ENCODE results near the gene HEBP1.

Gene HEBP1

GRCh38 chr12:12941450-12942350 lies 58.4 kb downstream of the HEBP1 start:
- Mint-ChIP-seq H3K4me1 (ENCODE audit: low read depth) (no peaks in the 10 kb centered on the region), H3K4me3 (no peak overlapping the region), H3K27me3 (ENCODE audit: low read depth) (peaks cover 15% of the 10 kb centered on the region), H3K36me3 (ENCODE audit: low read depth) (no peaks in the 10 kb centered on the region), H3K9me3 (no peaks in the 10 kb centered on the region), H3K27ac (no peak overlapping the region)
- DNase-seq (ENCODE audit: low spot score) = no peak

DNA sequence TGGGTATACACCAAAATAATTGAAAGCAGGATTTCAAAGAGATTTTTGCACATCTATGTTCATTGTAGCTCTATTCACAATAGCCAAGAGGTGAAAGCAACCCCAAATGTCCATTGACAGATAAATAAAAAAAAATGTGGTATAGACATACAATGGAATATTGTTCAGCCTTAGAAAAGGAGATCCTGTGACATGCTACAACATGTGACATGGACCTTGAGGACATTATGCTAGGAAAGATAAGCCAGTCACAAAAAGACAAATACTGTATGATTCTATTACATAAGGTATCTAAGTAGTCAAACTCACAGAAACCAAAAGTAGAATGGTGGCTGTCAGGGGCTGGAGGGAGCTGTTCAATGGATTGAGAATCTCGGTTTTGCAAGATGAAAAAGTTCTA lies 60.2 kb downstream of the HEBP1 start:
- Mint-ChIP-seq H3K36me3 (ENCODE audit: low read depth) (no peaks in the 10 kb centered on the region), H3K27me3 (ENCODE audit: low read depth) (peaks cover 8% of the 10 kb centered on the region), H3K4me1 (ENCODE audit: low read depth) (no peaks in the 10 kb centered on the region), H3K9me3 (no peaks in the 10 kb centered on the region), H3K27ac (no peak overlapping the region), H3K4me3 (no peak overlapping the region)
- DNase-seq (ENCODE audit: low spot score) = no peak

DNA sequence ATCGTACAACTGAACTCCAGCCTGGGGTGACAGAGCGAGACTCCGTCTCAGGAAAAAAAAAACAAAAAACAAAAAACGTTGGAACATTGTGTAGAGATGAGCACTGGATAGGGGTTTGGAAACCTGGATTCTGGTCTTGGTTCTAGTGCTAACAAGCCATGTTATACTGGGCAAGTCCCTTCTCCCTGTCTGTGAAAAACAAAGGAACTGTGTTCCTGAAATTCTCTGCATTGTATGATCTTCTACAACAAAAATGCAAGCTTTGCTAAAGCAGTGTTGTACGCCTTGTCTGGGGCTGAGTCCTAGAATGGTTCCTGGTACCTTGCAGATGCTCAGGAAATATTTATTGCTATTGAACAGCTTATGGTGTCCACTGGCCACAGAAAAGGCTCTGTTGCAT lies 61.5 kb downstream of the HEBP1 start:
- Mint-ChIP-seq H3K4me1 (ENCODE audit: low read depth) (no peaks in the 10 kb centered on the region), H3K9me3 (no peaks in the 10 kb centered on the region), H3K27me3 (ENCODE audit: low read depth) (peaks cover 4% of the 10 kb centered on the region), H3K27ac (no peak overlapping the region), H3K36me3 (ENCODE audit: low read depth) (no peaks in the 10 kb centered on the region), H3K4me3 (no peak overlapping the region)
- no peak for DNase-seq (ENCODE audit: low spot score)

DNA sequence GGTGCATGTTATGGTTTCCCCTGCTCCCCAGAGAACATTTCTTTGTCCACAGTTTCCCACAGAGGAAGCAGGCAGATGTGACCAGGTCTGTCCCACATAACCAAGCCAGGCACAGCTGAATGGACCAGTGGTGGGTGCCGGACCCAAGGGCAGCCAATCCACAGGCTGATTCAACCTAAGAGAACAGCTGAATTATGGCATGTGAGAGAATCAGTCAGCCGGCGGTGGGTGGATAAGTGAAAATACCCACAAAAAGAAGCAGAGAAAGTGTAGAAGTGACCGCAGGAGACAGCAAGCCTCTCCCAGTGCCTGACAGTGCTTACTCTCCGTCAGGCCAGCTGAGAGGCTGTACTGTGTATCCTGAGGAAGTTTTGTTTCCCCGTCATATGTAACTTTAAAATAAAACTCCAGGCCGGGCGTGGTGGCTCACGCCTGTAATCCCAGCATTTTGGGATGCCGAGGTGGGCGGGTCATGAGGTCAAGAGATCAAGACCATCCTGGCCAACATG lies 63.0 kb downstream of the HEBP1 start:
- no peak for DNase-seq (ENCODE audit: low spot score)
- Mint-ChIP-seq H3K9me3 (no peaks in the 10 kb centered on the region), H3K36me3 (ENCODE audit: low read depth) (no peaks in the 10 kb centered on the region), H3K4me3 (no peak overlapping the region), H3K27ac (no peak overlapping the region), H3K27me3 (ENCODE audit: low read depth) (peaks cover 4% of the 10 kb centered on the region), H3K4me1 (ENCODE audit: low read depth) (no peaks in the 10 kb centered on the region)

GRCh38 chr12:12934556-12934955 lies 65.5 kb downstream of the HEBP1 start:
- no peak overlapping the region for H3K4me3 Mint-ChIP-seq
- no peak for DNase-seq (ENCODE audit: low spot score)
- no peaks in the 10 kb centered on the region for H3K4me1 Mint-ChIP-seq (ENCODE audit: low read depth)
- no peaks in the 10 kb centered on the region for H3K36me3 Mint-ChIP-seq (ENCODE audit: low read depth)
- no peak overlapping the region for H3K27ac Mint-ChIP-seq
- peaks cover 2% of the 10 kb centered on the region for H3K27me3 Mint-ChIP-seq (ENCODE audit: low read depth)
- H3K9me3 Mint-ChIP-seq = no peaks in the 10 kb centered on the region

GRCh38 chr12:12933742-12934141 lies 66.3 kb downstream of the HEBP1 start:
- no peak for DNase-seq (ENCODE audit: low spot score)
- Mint-ChIP-seq H3K9me3 (no peaks in the 10 kb centered on the region), H3K27me3 (ENCODE audit: low read depth) (peaks cover 2% of the 10 kb centered on the region), H3K4me3 (no peak overlapping the region), H3K4me1 (ENCODE audit: low read depth) (no peaks in the 10 kb centered on the region), H3K27ac (no peak overlapping the region), H3K36me3 (ENCODE audit: low read depth) (no peaks in the 10 kb centered on the region)

DNA sequence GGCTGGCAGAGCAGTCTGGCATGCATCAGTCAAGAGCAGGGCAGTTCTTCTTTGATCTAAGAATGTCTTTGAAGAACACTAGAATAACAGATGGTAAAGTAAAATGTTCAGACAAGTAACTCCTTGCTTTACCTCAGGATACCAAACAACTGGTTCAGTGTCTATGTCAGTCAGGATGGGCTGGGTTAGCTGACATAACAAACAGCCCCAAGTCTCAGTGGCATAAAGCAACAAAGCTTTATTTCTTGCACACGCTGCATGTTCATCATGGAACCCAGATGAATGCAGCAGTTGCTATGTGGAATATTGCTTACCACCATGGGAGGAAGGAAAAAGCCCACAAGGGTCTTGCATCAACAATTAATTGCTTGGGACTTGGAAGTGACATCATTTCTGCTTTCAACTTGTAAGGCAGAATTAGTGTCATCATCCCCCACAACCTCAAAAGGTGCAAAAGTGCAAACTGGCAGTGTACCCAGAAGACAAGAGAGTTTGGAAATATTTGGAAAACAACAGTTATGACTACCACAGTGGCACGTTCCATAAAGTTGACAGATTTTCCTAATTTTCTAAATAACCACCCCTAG lies 69.3 kb downstream of the HEBP1 start:
- no peak for DNase-seq (ENCODE audit: low spot score)
- Mint-ChIP-seq H3K27ac (no peak overlapping the region), H3K4me3 (no peak overlapping the region), H3K9me3 (no peaks in the 10 kb centered on the region), H3K4me1 (ENCODE audit: low read depth) (no peaks in the 10 kb centered on the region), H3K27me3 (ENCODE audit: low read depth) (no peaks in the 10 kb centered on the region), H3K36me3 (ENCODE audit: low read depth) (no peaks in the 10 kb centered on the region)

DNA sequence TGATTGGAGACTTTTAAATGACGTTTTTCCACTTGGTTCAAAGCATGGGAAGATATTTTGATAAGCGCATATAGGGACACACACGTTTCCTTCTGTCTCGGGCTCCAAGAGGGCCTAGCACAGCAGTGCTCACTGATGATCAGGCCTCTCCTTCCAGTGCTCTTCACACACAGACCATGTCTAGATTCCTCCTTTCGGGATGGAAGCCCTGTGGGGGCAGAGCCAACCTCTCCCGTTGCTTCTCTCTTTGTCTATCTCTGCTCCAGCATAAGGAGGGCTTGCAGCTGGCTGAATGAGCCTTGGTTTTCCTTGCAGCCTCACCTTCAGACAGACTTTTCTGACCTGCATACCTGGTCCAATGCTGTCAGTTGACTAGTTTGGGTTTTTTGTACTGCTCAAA lies 70.4 kb downstream of the HEBP1 start:
- no peaks in the 10 kb centered on the region for H3K36me3 Mint-ChIP-seq (ENCODE audit: low read depth)

DNA sequence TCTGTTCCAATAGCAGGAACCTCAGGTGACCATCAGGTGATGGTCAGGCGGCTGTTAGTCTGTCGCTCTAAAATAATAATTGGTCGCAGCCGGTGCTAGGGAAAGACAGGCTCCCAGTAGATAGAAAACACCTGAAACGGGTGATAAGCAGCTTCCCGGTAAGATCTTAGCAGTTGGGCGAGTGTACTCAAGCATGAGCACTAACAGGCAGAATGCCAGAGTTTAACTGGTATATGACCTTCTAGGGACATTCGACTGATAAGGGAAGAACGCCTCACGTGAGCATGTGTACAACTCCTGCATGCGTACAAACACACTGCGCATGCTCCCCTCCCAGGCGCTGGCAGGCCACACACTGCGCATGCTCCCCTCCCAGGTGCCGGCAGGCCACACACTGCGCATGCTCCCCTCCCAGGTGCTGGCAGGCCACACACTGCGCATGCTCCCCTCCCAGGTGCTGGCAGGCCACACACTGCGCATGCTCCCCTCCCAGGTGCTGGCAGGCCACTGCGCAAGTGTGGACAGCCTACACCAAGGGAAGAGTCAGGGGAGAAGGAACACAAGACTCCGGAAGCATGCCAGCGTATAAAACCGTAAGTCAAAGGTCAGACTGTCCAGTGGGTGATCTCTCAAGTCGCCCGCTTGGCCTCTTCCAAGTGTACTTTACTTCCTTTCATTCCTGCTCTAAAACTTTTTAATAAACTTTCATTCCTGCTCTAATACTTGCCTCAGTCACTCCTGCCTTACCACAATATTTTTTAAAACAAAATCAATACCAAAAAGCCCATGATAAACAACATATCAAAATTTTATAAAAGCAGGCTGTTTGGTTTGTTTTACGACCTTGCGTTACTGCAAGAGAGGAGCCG lies 72.6 kb downstream of the HEBP1 start:
- H3K4me3 Mint-ChIP-seq = peak overlapping the region; percentile 26
- no peak overlapping the region for H3K27ac Mint-ChIP-seq
- no peaks in the 10 kb centered on the region for H3K27me3 Mint-ChIP-seq (ENCODE audit: low read depth)
- H3K9me3 Mint-ChIP-seq = no peaks in the 10 kb centered on the region
- no peaks in the 10 kb centered on the region for H3K4me1 Mint-ChIP-seq (ENCODE audit: low read depth)
- DNase-seq (ENCODE audit: low spot score) = peak; percentile 16
- H3K36me3 Mint-ChIP-seq (ENCODE audit: low read depth) = no peaks in the 10 kb centered on the region

More for the DNA sequence above, 70.4 kb downstream of the HEBP1 start:
- DNase-seq (ENCODE audit: low spot score) = no peak
- Mint-ChIP-seq H3K4me3 (no peak overlapping the region), H3K4me1 (ENCODE audit: low read depth) (no peaks in the 10 kb centered on the region), H3K27ac (no peak overlapping the region), H3K9me3 (no peaks in the 10 kb centered on the region), H3K27me3 (ENCODE audit: low read depth) (no peaks in the 10 kb centered on the region)

GRCh38 chr12:12926571-12927071 lies 73.4 kb downstream of the HEBP1 start:
- Mint-ChIP-seq H3K36me3 (ENCODE audit: low read depth) (no peaks in the 10 kb centered on the region), H3K9me3 (no peaks in the 10 kb centered on the region), H3K27ac (no peak overlapping the region), H3K27me3 (ENCODE audit: low read depth) (no peaks in the 10 kb centered on the region), H3K4me1 (ENCODE audit: low read depth) (no peaks in the 10 kb centered on the region), H3K4me3 (no peak overlapping the region)
- DNase-seq (ENCODE audit: low spot score) = no peak

DNA sequence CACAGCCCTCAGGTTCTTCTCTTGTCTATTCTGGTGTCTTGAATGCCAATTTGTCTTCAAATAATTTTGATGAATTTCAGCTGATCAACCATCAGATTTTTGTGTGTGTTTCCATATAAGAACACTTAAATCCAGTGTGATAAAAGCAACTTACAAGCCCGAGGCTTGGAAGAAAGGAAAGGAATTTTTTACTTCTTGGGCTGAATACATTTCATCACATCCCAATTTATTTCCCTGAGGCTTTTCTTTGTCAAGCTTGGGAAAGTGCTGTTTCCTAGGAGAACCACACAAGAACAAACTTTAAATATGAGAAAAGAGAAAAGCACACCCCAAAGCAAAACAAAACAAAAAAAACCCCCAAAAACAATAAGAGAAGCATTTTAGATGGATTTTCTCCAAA lies 74.7 kb downstream of the HEBP1 start:
- no peak for DNase-seq (ENCODE audit: low spot score)
- H3K27ac Mint-ChIP-seq = no peak overlapping the region
- no peaks in the 10 kb centered on the region for H3K4me1 Mint-ChIP-seq (ENCODE audit: low read depth)
- no peaks in the 10 kb centered on the region for H3K27me3 Mint-ChIP-seq (ENCODE audit: low read depth)
- no peaks in the 10 kb centered on the region for H3K36me3 Mint-ChIP-seq (ENCODE audit: low read depth)
- no peaks in the 10 kb centered on the region for H3K9me3 Mint-ChIP-seq
- H3K4me3 Mint-ChIP-seq = no peak overlapping the region
